ENCODE data around the gene SLC25A48. TPM values are rescaled to one million over a fixed set of nuclear protein-coding genes. Genes with fewer than 3 reads are reported as not detected.

Gene SLC25A48
- total RNA-seq, 1 experiment from 2014 or later = not detected

- no peak overlapping the region for H3K27ac ChIP-seq (ENCODE audit: low read depth, low read length, poor library complexity, severe bottlenecking)
- H3K4me3 ChIP-seq (ENCODE audit: low read depth, low read length, poor library complexity, severe bottlenecking) = no peak overlapping the region
- H3K4me1 ChIP-seq (ENCODE audit: insufficient read depth, low read length, poor library complexity, severe bottlenecking) = no peaks in the 10 kb centered on the region
- POLR2A ChIA-PET (ENCODE audit: low non-redundant PET) = no interaction called here
- intact Hi-C loops (cut with micrococcal nuclease; ENCODE audit: unreplicated experiment) = loop anchor here (10.0 kb wide), 1 partner anchor 895 kb away; no protein-coding TSS in a partner anchor
- H3K9me3 ChIP-seq (ENCODE audit: low read depth, low read length, poor library complexity, severe bottlenecking) = no peaks in the 10 kb centered on the region
- DNase-seq (ENCODE audit: low spot score) = peak; percentile 27
- H3K27me3 ChIP-seq (replicated peaks; ENCODE audit: insufficient read depth, low read depth, low read length, poor library complexity) = peaks cover 34% of the 10 kb centered on the region
- no peaks in the 10 kb centered on the region for H3K36me3 ChIP-seq (ENCODE audit: insufficient read depth, low read length, poor library complexity, severe bottlenecking)
- TF ChIP-seq EZH2 (IDR thresholded peaks at IDR 0.05; ENCODE audit: borderline replicate concordance, low read depth, low read length, poor library complexity, severe bottlenecking) (no peak), CTCF (conservative IDR thresholded peaks at IDR 0.05; ENCODE audit: low read depth, low read length) (peak; percentile 49)
- BruUV-seq (replicated peaks) = no TSS peak
- CTCF ChIA-PET = no interaction called here
These were observed 45.8 kb downstream of the SLC25A48 start for GRCh38 chr5:135880278-135880677.

- Histone ChIP-seq H3K36me3 (ENCODE audit: insufficient read depth, low read length, poor library complexity, severe bottlenecking) (no peaks in the 10 kb centered on the region), H3K4me1 (ENCODE audit: insufficient read depth, low read length, poor library complexity, severe bottlenecking) (no peaks in the 10 kb centered on the region), H3K4me3 (ENCODE audit: low read depth, low read length, poor library complexity, severe bottlenecking) (no peak overlapping the region), H3K27ac (ENCODE audit: low read depth, low read length, poor library complexity, severe bottlenecking) (no peak overlapping the region), H3K9me3 (ENCODE audit: low read depth, low read length, poor library complexity, severe bottlenecking) (no peaks in the 10 kb centered on the region), H3K27me3 (replicated peaks; ENCODE audit: insufficient read depth, low read depth, low read length, poor library complexity) (peaks cover 34% of the 10 kb centered on the region)
- intact Hi-C loops (cut with micrococcal nuclease; ENCODE audit: unreplicated experiment) = loop anchor here (10.0 kb wide), 1 partner anchor 894 kb away; no protein-coding TSS in a partner anchor
- no peak for TF ChIP-seq EZH2 (IDR thresholded peaks at IDR 0.05; ENCODE audit: borderline replicate concordance, low read depth, low read length, poor library complexity, severe bottlenecking)
- TF ChIP-seq CTCF (conservative IDR thresholded peaks at IDR 0.05; ENCODE audit: low read depth, low read length) = no peak
- no TSS peak for BruUV-seq (replicated peaks)
- DNase-seq (ENCODE audit: low spot score) = no peak
- ChIA-PET CTCF (no interaction called here), POLR2A (ENCODE audit: low non-redundant PET) (no interaction called here)
These were observed 46.3 kb downstream of the SLC25A48 start for GRCh38 chr5:135880801-135881200.

- TF ChIP-seq EZH2 (IDR thresholded peaks at IDR 0.05; ENCODE audit: borderline replicate concordance, low read depth, low read length, poor library complexity, severe bottlenecking) (no peak), CTCF (conservative IDR thresholded peaks at IDR 0.05; ENCODE audit: low read depth, low read length) (no peak)
- intact Hi-C loops (cut with micrococcal nuclease; ENCODE audit: unreplicated experiment) = loop anchor here (10.0 kb wide), 1 partner anchor 894 kb away; no protein-coding TSS in a partner anchor
- POLR2A ChIA-PET (ENCODE audit: low non-redundant PET) = no interaction called here
- BruUV-seq (replicated peaks) = no TSS peak
- Histone ChIP-seq H3K4me3 (ENCODE audit: low read depth, low read length, poor library complexity, severe bottlenecking) (no peak overlapping the region), H3K27ac (ENCODE audit: low read depth, low read length, poor library complexity, severe bottlenecking) (no peak overlapping the region), H3K9me3 (ENCODE audit: low read depth, low read length, poor library complexity, severe bottlenecking) (no peaks in the 10 kb centered on the region), H3K27me3 (replicated peaks; ENCODE audit: insufficient read depth, low read depth, low read length, poor library complexity) (peaks cover 34% of the 10 kb centered on the region), H3K4me1 (ENCODE audit: insufficient read depth, low read length, poor library complexity, severe bottlenecking) (no peaks in the 10 kb centered on the region), H3K36me3 (ENCODE audit: insufficient read depth, low read length, poor library complexity, severe bottlenecking) (no peaks in the 10 kb centered on the region)
- DNase-seq (ENCODE audit: low spot score) = no peak
- CTCF ChIA-PET = no interaction called here
These were observed 46.8 kb downstream of the SLC25A48 start for GRCh38 chr5:135881244-135881643.

Data from A673 (cell line).